Stimulated activated naive CD4-positive, alpha-beta T cell treated with Interleukin-2 at 50 U/mL for 16 hours (primary cell): ENCODE data around the gene CDH12.
"Not testable (repeated sequence)": the region's sequence is repeated elsewhere in the genome, so short reads cannot be mapped to it uniquely, and the experiment has no call there.

ENCODE experiments used
- DNase-seq: peaks from one replicate; lab custom pipeline; 2025; lab: John Stamatoyannopoulos, UW

Gene CDH12

GRCh38 chr5:22852807-22853660 lies at the start of gene CDH12:
Gene CDH12 (minus strand): TSS chr5:22853344.
- no peak for DNase-seq

- DNase-seq, result no peak
These were observed 48.7 kb upstream of the CDH12 start for GRCh38 chr5:22901885-22902284.

GRCh38 chr5:22900801-22901310 lies 47.7 kb upstream of the CDH12 start:
- DNase-seq, result no peak

- DNase-seq, result no peak
These were observed 46.2 kb upstream of the CDH12 start for GRCh38 chr5:22899341-22899740.

GRCh38 chr5:22896152-22896551 lies 43.0 kb upstream of the CDH12 start:
- DNase-seq, result no peak

- DNase-seq, result no peak
These were observed 39.3 kb upstream of the CDH12 start for GRCh38 chr5:22892441-22892840.

GRCh38 chr5:22889720-22890119 lies 36.6 kb upstream of the CDH12 start:
- no peak for DNase-seq

GRCh38 chr5:22887566-22887965 lies 34.4 kb upstream of the CDH12 start:
- no peak for DNase-seq

- not testable (repeated sequence) for DNase-seq
These were observed 5.8 kb upstream of the CDH12 start for GRCh38 chr5:22858911-22859310.

- no peak for DNase-seq
These were observed 2.7 kb upstream of the CDH12 start for GRCh38 chr5:22855824-22856223.

- DNase-seq, result no peak
These were observed 2.2 kb downstream of the CDH12 start for GRCh38 chr5:22850981-22851380.

GRCh38 chr5:22846693-22847092 lies 6.5 kb downstream of the CDH12 start:
- DNase-seq, result no peak

- no peak for DNase-seq
These were observed 8.5 kb downstream of the CDH12 start for GRCh38 chr5:22844636-22845035.

GRCh38 chr5:22844155-22844554 lies 9.0 kb downstream of the CDH12 start:
- no peak for DNase-seq

- DNase-seq, result no peak
These were observed 10.6 kb downstream of the CDH12 start for GRCh38 chr5:22842574-22842973.

GRCh38 chr5:22837803-22838202 lies 15.3 kb downstream of the CDH12 start:
- DNase-seq, result no peak

- DNase-seq, result no peak
These were observed 17.5 kb downstream of the CDH12 start for GRCh38 chr5:22835686-22836085.

- no peak for DNase-seq
These were observed 59.7 kb downstream of the CDH12 start for GRCh38 chr5:22793463-22793862.

- DNase-seq, result no peak
These were observed 65.3 kb downstream of the CDH12 start for GRCh38 chr5:22787807-22788206.

- DNase-seq, result no peak
These were observed 65.7 kb downstream of the CDH12 start for GRCh38 chr5:22787398-22787797.

- DNase-seq, result no peak
These were observed 72.4 kb downstream of the CDH12 start for GRCh38 chr5:22780756-22781155.

GRCh38 chr5:22779499-22779898 lies 73.6 kb downstream of the CDH12 start:
- no peak for DNase-seq

- DNase-seq, result no peak
These were observed 76.9 kb downstream of the CDH12 start for GRCh38 chr5:22776285-22776684.

- not testable (repeated sequence) for DNase-seq
These were observed 78.9 kb downstream of the CDH12 start for GRCh38 chr5:22774214-22774613.
